Measurements from ENCODE around the gene MCF2. TPM values are rescaled to one million over a fixed set of nuclear protein-coding genes. Genes with fewer than 3 reads are reported as not detected.

MCF2 gene
- total and polyA plus RNA-seq, 12 donors, result 7.1 to 66.9 (median 28.2) TPM

DNA sequence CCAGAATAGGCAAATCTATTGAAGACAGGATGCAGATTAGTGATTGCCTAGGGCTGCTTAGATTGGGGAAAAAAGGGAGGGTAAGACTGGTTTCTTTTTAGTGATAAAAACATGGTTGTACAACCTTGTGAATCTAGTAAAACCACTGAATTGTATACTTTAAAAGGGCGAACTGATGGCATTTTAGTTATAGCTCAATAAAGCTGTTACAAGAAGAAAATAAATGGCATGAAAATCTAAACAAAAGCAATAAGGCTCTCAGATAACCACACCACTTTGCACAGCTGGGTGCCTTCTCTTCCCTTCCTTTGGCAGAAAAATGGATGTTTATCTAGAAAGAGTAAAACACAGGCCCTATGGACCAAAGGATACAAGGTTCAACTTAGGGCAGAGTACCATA, 107.9 kb downstream of the MCF2 start:
- intact Hi-C loops (cut with DNase I), result no loop called here
- no peak overlapping the region for H3K27ac ChIP-seq
- 55 to 86% (median 77%) methylated on average over 1 of the region's 1 CpG for WGBS, 4 donors
- H3K27me3 ChIP-seq, result no peaks in the 10 kb centered on the region
- H3K4me1 ChIP-seq (replicated peaks in 1 of 2), result no peaks in the 10 kb centered on the region
- no peaks in the 10 kb centered on the region for H3K9me3 ChIP-seq (replicated peaks in 1 of 3)
- no peak for TF ChIP-seq POLR2A (IDR thresholded peaks at IDR 0.05)
- TF ChIP-seq, protein P1, sequence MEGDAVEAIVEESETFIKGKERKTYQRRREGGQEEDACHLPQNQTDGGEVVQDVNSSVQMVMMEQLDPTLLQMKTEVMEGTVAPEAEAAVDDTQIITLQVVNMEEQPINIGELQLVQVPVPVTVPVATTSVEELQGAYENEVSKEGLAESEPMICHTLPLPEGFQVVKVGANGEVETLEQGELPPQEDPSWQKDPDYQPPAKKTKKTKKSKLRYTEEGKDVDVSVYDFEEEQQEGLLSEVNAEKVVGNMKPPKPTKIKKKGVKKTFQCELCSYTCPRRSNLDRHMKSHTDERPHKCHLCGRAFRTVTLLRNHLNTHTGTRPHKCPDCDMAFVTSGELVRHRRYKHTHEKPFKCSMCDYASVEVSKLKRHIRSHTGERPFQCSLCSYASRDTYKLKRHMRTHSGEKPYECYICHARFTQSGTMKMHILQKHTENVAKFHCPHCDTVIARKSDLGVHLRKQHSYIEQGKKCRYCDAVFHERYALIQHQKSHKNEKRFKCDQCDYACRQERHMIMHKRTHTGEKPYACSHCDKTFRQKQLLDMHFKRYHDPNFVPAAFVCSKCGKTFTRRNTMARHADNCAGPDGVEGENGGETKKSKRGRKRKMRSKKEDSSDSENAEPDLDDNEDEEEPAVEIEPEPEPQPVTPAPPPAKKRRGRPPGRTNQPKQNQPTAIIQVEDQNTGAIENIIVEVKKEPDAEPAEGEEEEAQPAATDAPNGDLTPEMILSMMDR (IDR thresholded peaks at IDR 0.05), result no peak
- DNase-seq, result no peak
- H3K4me3 ChIP-seq, result no peak overlapping the region
- no peaks in the 10 kb centered on the region for H3K36me3 ChIP-seq (replicated peaks in 1 of 2)

GRCh38 chrX:139596068-139596467, 111.9 kb downstream of the MCF2 start:
- intact Hi-C loops (cut with DNase I), result no loop called here
- Histone ChIP-seq H3K9me3 (replicated peaks in 1 of 3) (no peaks in the 10 kb centered on the region), H3K4me1 (replicated peaks in 1 of 2) (no peaks in the 10 kb centered on the region), H3K36me3 (replicated peaks in 1 of 2) (no peaks in the 10 kb centered on the region), H3K27ac (no peak overlapping the region), H3K4me3 (no peak overlapping the region), H3K27me3 (no peaks in the 10 kb centered on the region)
- TF ChIP-seq POLR2A (IDR thresholded peaks at IDR 0.05), result no peak
- TF ChIP-seq, protein P1 (IDR thresholded peaks at IDR 0.05), result no peak
- no peak for DNase-seq
- WGBS, 4 donors, result 53 to 77% (median 62%) methylated on average over 4 of the region's 4 CpGs

- intact Hi-C loops (cut with DNase I), result no loop called here
- no peak for DNase-seq
- no peaks in the 10 kb centered on the region for H3K4me1 ChIP-seq (replicated peaks in 1 of 2)
- TF ChIP-seq, protein P1 (IDR thresholded peaks at IDR 0.05), result no peak
- TF ChIP-seq POLR2A (IDR thresholded peaks at IDR 0.05), result no peak
- WGBS, 4 donors, result 71 to 94% (median 85%) methylated on average over 5 of the region's 5 CpGs
- no peak overlapping the region for H3K4me3 ChIP-seq
- H3K27ac ChIP-seq, result no peak overlapping the region
- H3K36me3 ChIP-seq (replicated peaks in 1 of 2), result no peaks in the 10 kb centered on the region
- no peaks in the 10 kb centered on the region for H3K9me3 ChIP-seq (replicated peaks in 1 of 3)
- peaks cover 6% of the 10 kb centered on the region for H3K27me3 ChIP-seq
Observed at GRCh38 chrX:139585613-139586012, 122.4 kb downstream of the MCF2 start.

- TF ChIP-seq, protein P1 (IDR thresholded peaks at IDR 0.05), result no peak
- no peak for TF ChIP-seq POLR2A (IDR thresholded peaks at IDR 0.05)
- Histone ChIP-seq H3K4me3 (no peak overlapping the region), H3K4me1 (replicated peaks in 1 of 2) (no peaks in the 10 kb centered on the region), H3K27me3 (peaks cover 14% of the 10 kb centered on the region), H3K27ac (no peak overlapping the region), H3K9me3 (replicated peaks in 1 of 3) (no peaks in the 10 kb centered on the region), H3K36me3 (replicated peaks in 1 of 2) (no peaks in the 10 kb centered on the region)
- intact Hi-C loops (cut with DNase I), result no loop called here
- no peak for DNase-seq
- 61 to 85% (median 69%) methylated on average over 4 of the region's 4 CpGs for WGBS, 4 donors
Observed at GRCh38 chrX:139581068-139581467, 126.9 kb downstream of the MCF2 start.
